ENCODE measurements around the gene SCP2. TPM values are rescaled to one million over a fixed set of nuclear protein-coding genes. Genes with fewer than 3 reads are reported as not detected.

SCP2 gene
- total RNA-seq, 2 donors from 2014 or later, result 69.3 to 99.4 TPM

DNA sequence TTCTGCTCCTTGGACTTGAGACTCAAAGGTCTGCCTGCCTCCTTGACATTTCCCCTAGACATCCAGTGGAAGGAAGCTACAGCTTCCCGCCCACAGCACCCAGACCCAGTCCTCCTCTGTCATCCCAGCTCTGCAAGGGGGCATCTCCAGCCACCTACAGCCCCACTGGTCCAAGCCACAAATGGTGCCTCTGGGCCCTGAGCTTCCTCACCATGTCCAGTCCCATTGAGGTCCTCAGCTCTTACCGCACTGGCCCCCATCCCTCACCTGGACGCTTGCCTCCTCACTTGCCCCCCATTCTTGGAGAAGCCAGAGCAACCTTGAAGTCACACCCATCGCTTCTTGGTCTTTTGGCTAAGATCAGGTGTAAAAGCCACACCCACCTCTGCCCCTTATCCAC, 148.1 kb downstream of the SCP2 start:
- no peak overlapping the region for H3K9ac ChIP-seq (ENCODE audit: extremely low read depth, low read length, poor library complexity, severe bottlenecking)
- H3K9me3 Mint-ChIP-seq, result no peaks in the 10 kb centered on the region
- no peaks in the 10 kb centered on the region for H3K36me3 ChIP-seq (ENCODE audit: control insufficient read depth, insufficient read depth, low read length)
- H3K4me3 Mint-ChIP-seq, result no peak overlapping the region
- H3K27me3 Mint-ChIP-seq (ENCODE audit: insufficient read depth), result peaks cover 16% of the 10 kb centered on the region
- no peak overlapping the region for H3K27ac ChIP-seq (ENCODE audit: low read depth, low read length)
- H3K9me3 ChIP-seq (ENCODE audit: control insufficient read depth, low read length), result no peaks in the 10 kb centered on the region
- 89 to 93% methylated on average over 1 to 4 of the region's 4 CpGs for WGBS, 2 experiments (ENCODE audit: insufficient coverage in 1 of 2, insufficient read length in 1 of 2)
- DNase-seq, result peak; percentile 32
- H3K4me1 ChIP-seq (ENCODE audit: control insufficient read depth, insufficient read depth, low read length), result no peaks in the 10 kb centered on the region
- no peak overlapping the region for H3K4me3 ChIP-seq (ENCODE audit: low read length)
- no peak overlapping the region for H3K27ac Mint-ChIP-seq
- no peaks in the 10 kb centered on the region for H3K4me1 Mint-ChIP-seq
- TF ChIP-seq, protein P1, sequence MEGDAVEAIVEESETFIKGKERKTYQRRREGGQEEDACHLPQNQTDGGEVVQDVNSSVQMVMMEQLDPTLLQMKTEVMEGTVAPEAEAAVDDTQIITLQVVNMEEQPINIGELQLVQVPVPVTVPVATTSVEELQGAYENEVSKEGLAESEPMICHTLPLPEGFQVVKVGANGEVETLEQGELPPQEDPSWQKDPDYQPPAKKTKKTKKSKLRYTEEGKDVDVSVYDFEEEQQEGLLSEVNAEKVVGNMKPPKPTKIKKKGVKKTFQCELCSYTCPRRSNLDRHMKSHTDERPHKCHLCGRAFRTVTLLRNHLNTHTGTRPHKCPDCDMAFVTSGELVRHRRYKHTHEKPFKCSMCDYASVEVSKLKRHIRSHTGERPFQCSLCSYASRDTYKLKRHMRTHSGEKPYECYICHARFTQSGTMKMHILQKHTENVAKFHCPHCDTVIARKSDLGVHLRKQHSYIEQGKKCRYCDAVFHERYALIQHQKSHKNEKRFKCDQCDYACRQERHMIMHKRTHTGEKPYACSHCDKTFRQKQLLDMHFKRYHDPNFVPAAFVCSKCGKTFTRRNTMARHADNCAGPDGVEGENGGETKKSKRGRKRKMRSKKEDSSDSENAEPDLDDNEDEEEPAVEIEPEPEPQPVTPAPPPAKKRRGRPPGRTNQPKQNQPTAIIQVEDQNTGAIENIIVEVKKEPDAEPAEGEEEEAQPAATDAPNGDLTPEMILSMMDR (conservative IDR thresholded peaks at IDR 0.05), result no peak
- no peaks in the 10 kb centered on the region for H3K36me3 Mint-ChIP-seq (ENCODE audit: low read depth)
- peaks cover 6% of the 10 kb centered on the region for H3K27me3 ChIP-seq (ENCODE audit: control insufficient read depth, insufficient read depth, low read length, poor library complexity, severe bottlenecking)

DNA sequence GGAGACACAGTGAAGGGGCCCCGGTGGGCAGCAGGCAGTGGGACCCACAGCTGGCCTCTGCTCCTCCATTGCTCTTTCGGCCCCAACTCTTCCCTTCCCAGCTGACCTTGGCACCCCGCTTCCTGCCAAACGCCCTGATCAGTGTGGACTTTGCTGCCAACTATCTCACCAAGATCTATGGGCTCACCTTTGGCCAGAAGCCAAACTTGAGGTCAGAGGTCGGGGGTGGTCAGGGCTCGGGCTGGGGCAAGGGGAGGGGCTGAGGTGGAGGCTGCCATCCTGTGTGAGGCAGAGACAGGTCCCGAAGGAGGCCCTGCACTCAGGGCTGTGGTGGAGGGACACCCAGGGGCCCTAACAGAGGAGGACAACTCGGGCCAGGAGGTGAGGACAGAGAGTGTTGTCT, 148.7 kb downstream of the SCP2 start:
- Mint-ChIP-seq H3K4me3 (no peak overlapping the region), H3K27me3 (ENCODE audit: insufficient read depth) (peaks cover 16% of the 10 kb centered on the region), H3K4me1 (no peaks in the 10 kb centered on the region), H3K27ac (no peak overlapping the region), H3K36me3 (ENCODE audit: low read depth) (no peaks in the 10 kb centered on the region), H3K9me3 (no peaks in the 10 kb centered on the region)
- no peaks in the 10 kb centered on the region for H3K9me3 ChIP-seq (ENCODE audit: control insufficient read depth, low read length)
- no peak overlapping the region for H3K27ac ChIP-seq (ENCODE audit: low read depth, low read length)
- WGBS, 2 experiments (ENCODE audit: insufficient coverage in 1 of 2, insufficient read length in 1 of 2), result 90 to 93% methylated on average over 6 to 8 of the region's 8 CpGs
- TF ChIP-seq, protein P1 (conservative IDR thresholded peaks at IDR 0.05), result no peak
- H3K4me3 ChIP-seq (ENCODE audit: low read length), result no peak overlapping the region
- peaks cover 6% of the 10 kb centered on the region for H3K27me3 ChIP-seq (ENCODE audit: control insufficient read depth, insufficient read depth, low read length, poor library complexity, severe bottlenecking)
- no peaks in the 10 kb centered on the region for H3K4me1 ChIP-seq (ENCODE audit: control insufficient read depth, insufficient read depth, low read length)
- no peaks in the 10 kb centered on the region for H3K36me3 ChIP-seq (ENCODE audit: control insufficient read depth, insufficient read depth, low read length)
- no peak overlapping the region for H3K9ac ChIP-seq (ENCODE audit: extremely low read depth, low read length, poor library complexity, severe bottlenecking)
- peak; percentile 29 for DNase-seq

DNA sequence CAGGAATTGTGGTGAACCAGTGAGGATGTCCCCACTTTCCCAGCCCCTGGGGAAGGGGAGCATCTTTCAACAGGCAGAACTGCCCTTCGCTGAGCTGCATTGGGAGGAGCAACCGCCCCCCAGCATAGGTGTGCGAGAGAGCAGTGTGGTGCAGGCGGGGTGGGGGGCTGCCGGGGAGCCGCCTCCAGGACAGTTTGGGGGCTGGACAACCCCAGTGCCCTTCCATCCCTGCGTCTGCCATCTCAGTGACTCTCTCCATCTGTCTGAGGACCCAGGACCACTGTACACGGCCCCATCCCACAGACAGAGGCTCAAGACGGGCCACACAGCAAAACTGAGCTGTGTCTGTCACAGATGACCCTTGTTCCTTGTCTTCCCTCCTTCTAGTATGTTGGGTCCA, 149.1 kb downstream of the SCP2 start:
- Histone ChIP-seq H3K9me3 (ENCODE audit: control insufficient read depth, low read length) (no peaks in the 10 kb centered on the region), H3K27me3 (ENCODE audit: control insufficient read depth, insufficient read depth, low read length, poor library complexity, severe bottlenecking) (peaks cover 3% of the 10 kb centered on the region), H3K9ac (ENCODE audit: extremely low read depth, low read length, poor library complexity, severe bottlenecking) (no peak overlapping the region), H3K27ac (ENCODE audit: low read depth, low read length) (no peak overlapping the region), H3K4me1 (ENCODE audit: control insufficient read depth, insufficient read depth, low read length) (no peaks in the 10 kb centered on the region), H3K36me3 (ENCODE audit: control insufficient read depth, insufficient read depth, low read length) (no peaks in the 10 kb centered on the region), H3K4me3 (ENCODE audit: low read length) (no peak overlapping the region)
- no peak overlapping the region for H3K27ac Mint-ChIP-seq
- TF ChIP-seq, protein P1 (conservative IDR thresholded peaks at IDR 0.05), result no peak
- H3K27me3 Mint-ChIP-seq (ENCODE audit: insufficient read depth), result peaks cover 15% of the 10 kb centered on the region
- no peaks in the 10 kb centered on the region for H3K36me3 Mint-ChIP-seq (ENCODE audit: low read depth)
- DNase-seq, result no peak
- 93 to 100% methylated on average over 8 to 9 of the region's 9 CpGs for WGBS, 2 experiments (ENCODE audit: insufficient coverage in 1 of 2, insufficient read length in 1 of 2)
- H3K4me3 Mint-ChIP-seq, result no peak overlapping the region
- H3K4me1 Mint-ChIP-seq, result no peaks in the 10 kb centered on the region
- no peaks in the 10 kb centered on the region for H3K9me3 Mint-ChIP-seq

Data from endodermal cell (in vitro differentiated cells).